Thyroid gland (tissue), 4 donors: Measurements from ENCODE around the gene KIF20A. TPM values are rescaled to one million over a fixed set of nuclear protein-coding genes. Genes with fewer than 3 reads are reported as not detected.

Experiments used
- DNase-seq, 2 donors: peaks; one replicate each; pipeline ENCODE4 v3.0.0-alpha.2; 2019
- H3K27ac ChIP-seq, 3 donors: fragments of 200-600 bp; sonication (generic); 1 replicate in 2 of 3; 2 replicates in 1 of 3; pipeline ENCODE4 v1.5.1; 2016 to 2019; ENCODE audit warnings: mild to moderate bottlenecking in 1 of 3, moderate library complexity in 1 of 3
- H3K27me3 ChIP-seq: fragments of 200-600 bp; sonication (generic); one replicate; pipeline ENCODE4 v1.5.1; 2019
- H3K36me3 ChIP-seq, 2 donors: fragments of 200-600 bp; sonication (generic); one replicate each; pipeline ENCODE4 v1.5.1; 2016 to 2019
- H3K4me1 ChIP-seq, 2 donors: fragments of 200-600 bp; sonication (generic); one replicate each; pipeline ENCODE4 v1.5.1; 2017 to 2019
- H3K4me3 ChIP-seq, 3 donors: fragments of 200-600 bp; sonication (generic); replicated peaks in 1 of 3; 1 replicate in 2 of 3; 2 replicates in 1 of 3; pipeline ENCODE4 v1.5.1; 2016; ENCODE audit warnings: mild to moderate bottlenecking in 1 of 3
- H3K9me3 ChIP-seq: fragments of 200-600 bp; sonication (generic); one replicate; pipeline ENCODE4 v1.5.1; 2017
- POLR2A ChIP-seq, 2 donors: fragments of 450-650 bp; IDR thresholded peaks; one replicate each; pipeline ENCODE4 v1.6.1; 2017; ENCODE audit warnings: antibody characterized with exemption in 2 of 2, mild to moderate bottlenecking in 2 of 2, moderate library complexity in 1 of 2
- WGBS, 2 donors: methylation state at CpG; one replicate each; pipeline ENCODE4 v1.1.5; 2017; 5-methylcytosine and 5-hydroxymethylcytosine counted together
- intact Hi-C: fragments of 100-400 bp; cut with DNase I; formaldehyde crosslinking; loops from one replicate; pipeline ENCODE4 v1.15.1; 2023
- total RNA-seq, 4 donors: library from RNA; depleted of rRNA; stranded (reverse); fragments of >200 nt; gene quantifications; one replicate each; pipeline ENCODE4 v1.2.3, GENCODE V29; 2016
- TF ChIP-seq, protein P1 (sequence below), 6 experiments: fragments of 200-600 bp in 3 of 6; fragments of 450-650 bp in 3 of 6; sonication (generic) in 3 of 6; IDR thresholded peaks; one replicate each; pipeline ENCODE4 v1.5.1; 2016 to 2019; ENCODE audit warnings: antibody characterized with exemption in 6 of 6, mild to moderate bottlenecking in 2 of 6, inconsistent platforms in 1 of 6, moderate library complexity in 1 of 6

The KIF20A gene
- total RNA-seq, 4 donors from 2014 or later: 0.40 to 2.6 (median 1.9) TPM; not detected in 1

DNA sequence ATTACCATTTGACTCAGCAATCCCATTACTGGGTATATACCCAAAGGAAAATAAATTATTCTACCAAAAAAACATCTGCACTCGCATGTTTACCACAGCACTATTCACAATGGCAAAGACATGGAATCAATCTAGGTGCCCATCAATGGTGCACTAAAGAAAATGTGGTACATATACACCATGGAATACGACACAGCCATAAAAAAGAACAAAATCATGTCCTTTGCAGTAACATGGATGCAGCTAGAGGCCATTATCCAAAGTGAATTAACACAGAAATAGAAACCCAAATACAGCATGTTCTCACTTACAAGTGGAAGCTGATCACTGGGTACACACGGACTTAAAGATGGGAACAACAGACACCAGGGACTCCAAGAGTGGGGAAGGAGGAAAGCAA is 32.1 kb downstream of the KIF20A start:
- Histone ChIP-seq H3K4me3 (no peak overlapping the region), H3K36me3 (no peaks in the 10 kb centered on the region), H3K4me1 (peaks cover 0 to 6% of the 10 kb centered on the region in 2 donors), H3K9me3 (no peaks in the 10 kb centered on the region), H3K27ac (no peak overlapping the region), H3K27me3 (no peaks in the 10 kb centered on the region)
- intact Hi-C loops: loop anchor here (10.0 kb wide), 1 partner anchor 124 kb away; the partner anchor contains the start of genes CDC25C and FAM53C
- WGBS, 2 donors: 93 to 95% methylated on average over 3 of the region's 3 CpGs
- no peak for TF ChIP-seq POLR2A (IDR thresholded peaks at IDR 0.05)
- TF ChIP-seq, protein P1, sequence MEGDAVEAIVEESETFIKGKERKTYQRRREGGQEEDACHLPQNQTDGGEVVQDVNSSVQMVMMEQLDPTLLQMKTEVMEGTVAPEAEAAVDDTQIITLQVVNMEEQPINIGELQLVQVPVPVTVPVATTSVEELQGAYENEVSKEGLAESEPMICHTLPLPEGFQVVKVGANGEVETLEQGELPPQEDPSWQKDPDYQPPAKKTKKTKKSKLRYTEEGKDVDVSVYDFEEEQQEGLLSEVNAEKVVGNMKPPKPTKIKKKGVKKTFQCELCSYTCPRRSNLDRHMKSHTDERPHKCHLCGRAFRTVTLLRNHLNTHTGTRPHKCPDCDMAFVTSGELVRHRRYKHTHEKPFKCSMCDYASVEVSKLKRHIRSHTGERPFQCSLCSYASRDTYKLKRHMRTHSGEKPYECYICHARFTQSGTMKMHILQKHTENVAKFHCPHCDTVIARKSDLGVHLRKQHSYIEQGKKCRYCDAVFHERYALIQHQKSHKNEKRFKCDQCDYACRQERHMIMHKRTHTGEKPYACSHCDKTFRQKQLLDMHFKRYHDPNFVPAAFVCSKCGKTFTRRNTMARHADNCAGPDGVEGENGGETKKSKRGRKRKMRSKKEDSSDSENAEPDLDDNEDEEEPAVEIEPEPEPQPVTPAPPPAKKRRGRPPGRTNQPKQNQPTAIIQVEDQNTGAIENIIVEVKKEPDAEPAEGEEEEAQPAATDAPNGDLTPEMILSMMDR (IDR thresholded peaks at IDR 0.05): no peak
- no peak for DNase-seq

DNA sequence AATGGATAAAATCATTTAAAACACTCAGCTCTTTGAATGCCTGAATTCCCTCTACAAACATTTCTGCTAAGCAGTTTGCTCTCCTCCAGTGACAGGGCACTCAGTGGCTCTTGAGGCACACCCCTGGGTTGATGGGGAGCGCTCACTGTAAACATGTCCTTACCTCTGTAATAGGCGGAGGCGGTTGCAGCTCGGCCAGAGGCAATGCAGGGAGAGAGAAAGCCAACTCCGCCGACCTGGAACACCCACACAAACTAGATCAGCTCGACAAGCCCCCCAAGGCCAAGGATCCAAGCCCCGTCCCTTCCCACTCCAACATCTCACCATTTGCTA is 33.9 kb downstream of the KIF20A start:
- peak in 1 of 2 donors; percentile 1 for DNase-seq
- TF ChIP-seq, protein P1 (IDR thresholded peaks at IDR 0.05): no peak
- no peak for TF ChIP-seq POLR2A (IDR thresholded peaks at IDR 0.05)

DNA sequence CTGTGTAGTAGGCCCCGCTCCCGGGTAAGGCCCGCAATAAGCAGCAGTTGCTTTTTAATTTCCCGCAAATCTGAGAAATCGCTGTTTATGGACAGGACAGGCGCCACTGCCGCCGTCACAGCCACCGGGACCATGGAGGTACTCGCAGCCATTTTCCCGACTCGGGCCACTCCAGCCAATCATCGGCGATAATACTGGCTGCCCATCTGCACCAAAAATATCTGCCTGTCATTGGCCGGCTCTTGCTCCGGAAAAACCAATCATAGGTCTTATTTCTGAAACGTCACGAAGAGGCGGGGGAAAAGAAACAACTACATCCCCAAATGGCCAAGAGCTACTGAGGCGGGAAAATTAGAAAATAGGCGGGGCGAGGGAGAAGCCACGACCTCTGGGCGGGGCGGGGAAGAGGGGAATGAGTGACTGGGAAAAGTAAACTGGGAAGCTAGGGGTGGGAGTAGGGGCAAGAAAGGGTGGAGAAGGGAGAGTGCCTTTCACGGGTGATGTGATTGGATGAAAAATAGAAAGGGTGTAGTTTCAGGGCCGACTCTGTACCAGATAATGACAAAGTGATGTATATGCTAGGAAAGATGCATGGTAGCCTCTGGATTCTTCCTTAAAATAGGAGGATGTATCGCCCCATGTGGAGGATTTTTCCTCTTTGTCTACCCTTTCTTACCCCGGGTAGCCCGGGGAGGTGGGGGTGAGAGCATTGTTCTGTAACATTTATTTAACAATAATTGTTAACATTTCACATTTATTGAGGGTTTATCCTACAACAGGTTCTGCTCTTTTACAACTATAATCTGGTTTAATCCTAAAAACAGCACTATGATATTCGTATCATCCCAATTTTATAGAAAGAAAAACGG is 34.5 kb downstream of the KIF20A start, which contains the start of gene CDC23:
Gene CDC23 (minus strand): TSS at position 163 of the 869 bp plus-strand sequence. CDS start 11 bp downstream, at position 152.
- TF ChIP-seq, protein P1 (IDR thresholded peaks at IDR 0.05): no peak
- TF ChIP-seq POLR2A (IDR thresholded peaks at IDR 0.05): peak in 1 of 2 donors; percentile 70
- Histone ChIP-seq H3K9me3 (no peaks in the 10 kb centered on the region), H3K4me3 (peak within 1 kb of the TSS; percentile 76 to 92 (median 84)), H3K27ac (peak within 1 kb of the TSS; percentile 4 to 65 (median 55)), H3K36me3 (no peaks in the 10 kb centered on the region), H3K27me3 (no peaks in the 10 kb centered on the region), H3K4me1 (peaks cover 0 to 6% of the 10 kb centered on the region in 2 donors)
- peak; percentile 93 to 94 for DNase-seq
- intact Hi-C loops: loop anchor here (10.0 kb wide), 1 partner anchor 121 kb away; the partner anchor contains the start of genes CDC25C and FAM53C
- WGBS, 2 donors: 1% methylated on average over 29 to 32 of the region's 32 CpGs

More for the DNA sequence above, 33.9 kb downstream of the KIF20A start:
- Histone ChIP-seq H3K4me1 (peaks cover 0 to 6% of the 10 kb centered on the region in 2 donors), H3K27ac (peak overlapping the region; percentile 4 to 65 (median 55)), H3K4me3 (peak overlapping the region; percentile 76 to 92 (median 84)), H3K27me3 (no peaks in the 10 kb centered on the region), H3K9me3 (no peaks in the 10 kb centered on the region), H3K36me3 (no peaks in the 10 kb centered on the region)
- WGBS, 2 donors: 0% methylated on average over 4 to 8 of the region's 8 CpGs
- intact Hi-C loops: loop anchor here (10.0 kb wide), 1 partner anchor 122 kb away; the partner anchor contains the start of genes CDC25C and FAM53C

DNA sequence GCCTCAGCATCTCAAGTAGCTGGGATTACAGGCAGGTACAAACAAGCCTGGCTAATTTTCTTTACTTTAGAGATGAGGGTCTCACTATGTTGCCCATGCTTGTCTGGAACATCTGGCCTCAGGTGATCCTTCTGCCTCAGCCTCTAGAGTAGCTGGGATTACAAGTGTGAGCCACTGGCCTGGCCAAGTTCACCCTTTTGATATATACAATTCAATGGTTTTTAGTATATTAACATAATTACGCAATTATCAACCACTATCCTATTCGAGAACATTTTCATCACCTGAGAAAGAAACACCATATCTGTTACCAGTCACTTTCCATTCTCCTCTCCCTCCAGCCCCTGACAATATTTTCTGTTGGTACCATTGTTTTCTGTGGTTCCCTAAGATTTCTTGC is 37.9 kb downstream of the KIF20A start:
- Histone ChIP-seq H3K36me3 (no peaks in the 10 kb centered on the region), H3K4me1 (peaks cover 0 to 6% of the 10 kb centered on the region in 2 donors), H3K9me3 (no peaks in the 10 kb centered on the region), H3K27me3 (no peaks in the 10 kb centered on the region), H3K27ac (no peak overlapping the region), H3K4me3 (no peak overlapping the region)
- 86 to 93% methylated on average over 2 of the region's 2 CpGs for WGBS, 2 donors
- DNase-seq: no peak
- TF ChIP-seq, protein P1 (IDR thresholded peaks at IDR 0.05): no peak
- intact Hi-C loops: loop anchor here (5.0 to 10.0 kb wide), 2 partner anchors 39 to 118 kb away; partner anchors contain the start of genes BRD8, CDC25C, FAM53C and KIF20A

DNA sequence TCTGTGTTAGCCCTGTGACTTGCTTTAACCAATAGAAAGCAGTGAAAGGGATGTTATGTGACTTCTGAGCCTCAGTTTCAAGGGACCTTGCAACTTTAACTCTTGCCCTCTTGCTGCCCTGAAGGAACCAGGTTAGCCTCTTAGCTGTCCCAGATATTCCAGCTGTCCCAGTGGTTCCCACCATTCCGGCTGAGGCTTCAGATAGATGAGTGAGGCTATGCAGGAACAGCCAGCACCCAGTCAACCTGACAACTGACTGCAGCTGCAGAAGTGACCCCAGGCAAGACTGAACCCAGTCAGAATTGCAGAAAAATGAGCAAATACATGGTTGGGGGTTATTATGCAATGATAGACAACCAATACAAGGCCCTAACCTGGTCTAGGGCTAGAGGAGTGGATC is 44.6 kb downstream of the KIF20A start:
- Histone ChIP-seq H3K36me3 (no peaks in the 10 kb centered on the region), H3K4me3 (no peak overlapping the region), H3K27me3 (no peaks in the 10 kb centered on the region), H3K9me3 (no peaks in the 10 kb centered on the region), H3K4me1 (no peaks in the 10 kb centered on the region), H3K27ac (no peak overlapping the region)
- WGBS, 2 donors: 92 to 93% methylated on average over 1 of the region's 1 CpG
- TF ChIP-seq, protein P1 (IDR thresholded peaks at IDR 0.05): no peak
- no peak for TF ChIP-seq POLR2A (IDR thresholded peaks at IDR 0.05)
- intact Hi-C loops: no loop called here
- no peak for DNase-seq
